GM19023 (cell line): ENCODE results near the gene B3GNT2.
"Not testable (repeated sequence)": the region's sequence is repeated elsewhere in the genome, so short reads cannot be mapped to it uniquely, and the experiment has no call there.

Experiments used
- ATAC-seq: cut with Tn5 transposase; IDR thresholded peaks from one replicate; pipeline ENCODE4 v1.9.1; 2021; ENCODE audit warnings: mild to moderate bottlenecking, moderate library complexity; ENCODE audit not compliant: unreplicated experiment

Gene B3GNT2

DNA sequence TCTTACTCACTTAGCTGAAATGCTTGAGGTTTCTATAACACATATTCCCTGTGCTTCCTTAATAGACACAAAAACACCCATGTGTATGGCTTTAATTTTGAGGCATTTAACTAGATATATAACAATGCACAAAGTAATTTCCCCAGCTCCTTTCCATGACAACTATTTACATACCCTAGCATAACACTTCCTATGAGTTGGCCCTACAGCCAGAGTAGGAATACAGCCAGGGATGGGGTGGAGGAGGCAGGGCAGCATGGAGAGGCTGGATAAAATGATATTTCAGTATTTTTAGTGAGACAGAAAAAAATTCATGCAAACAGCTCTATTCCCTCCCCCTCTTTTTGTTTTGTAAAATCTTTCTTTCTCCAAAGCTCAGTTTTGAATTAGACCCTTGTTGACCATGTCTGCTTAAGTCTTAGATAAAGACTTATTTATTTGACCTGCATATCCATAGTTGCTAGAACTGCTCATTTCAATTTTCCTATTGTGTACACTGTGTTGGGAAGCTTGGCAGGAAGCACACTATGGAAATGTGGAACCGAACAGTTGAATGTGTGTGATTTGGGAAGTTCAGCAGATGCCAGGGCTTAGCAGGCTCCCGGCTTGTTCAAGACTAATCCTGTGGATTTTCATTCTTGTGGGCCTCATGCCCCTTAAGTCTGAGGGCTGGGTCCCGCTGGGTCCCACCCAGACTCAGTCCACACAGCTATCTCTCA is 11.2 kb upstream of the B3GNT2 start:
- no peak for ATAC-seq

DNA sequence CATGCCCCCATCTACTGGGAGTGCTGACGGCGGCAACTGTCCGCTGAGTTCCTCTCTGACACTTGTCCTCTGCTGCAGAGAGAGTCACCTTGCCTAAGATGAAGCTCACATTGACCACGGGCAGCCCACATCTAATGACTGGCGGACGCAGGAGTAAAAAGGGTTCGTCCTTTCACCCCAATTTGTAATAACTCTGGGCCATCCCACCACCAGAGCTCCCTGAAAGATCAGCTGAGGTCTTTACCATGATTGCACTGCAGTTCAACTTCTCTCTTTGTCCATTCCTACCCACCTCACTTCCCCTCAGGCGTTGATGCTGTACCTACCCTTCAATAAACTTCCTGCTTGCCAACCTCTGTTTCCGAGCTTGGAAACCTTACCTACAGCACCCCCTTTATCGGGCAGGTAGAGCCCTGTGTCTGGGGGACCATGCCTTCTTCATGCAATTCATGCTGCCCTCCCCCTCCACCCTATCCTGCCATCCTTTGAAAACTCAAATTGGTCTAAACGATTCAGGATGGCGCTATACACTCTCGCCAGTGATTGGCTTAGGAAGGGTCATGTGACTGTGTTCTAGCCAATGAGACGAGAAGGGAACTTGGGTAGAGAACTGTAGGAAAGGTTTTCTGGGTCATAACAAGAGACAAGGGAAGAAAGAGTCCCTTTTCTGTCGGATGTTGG is 10.3 kb upstream of the B3GNT2 start:
- no peak for ATAC-seq

DNA sequence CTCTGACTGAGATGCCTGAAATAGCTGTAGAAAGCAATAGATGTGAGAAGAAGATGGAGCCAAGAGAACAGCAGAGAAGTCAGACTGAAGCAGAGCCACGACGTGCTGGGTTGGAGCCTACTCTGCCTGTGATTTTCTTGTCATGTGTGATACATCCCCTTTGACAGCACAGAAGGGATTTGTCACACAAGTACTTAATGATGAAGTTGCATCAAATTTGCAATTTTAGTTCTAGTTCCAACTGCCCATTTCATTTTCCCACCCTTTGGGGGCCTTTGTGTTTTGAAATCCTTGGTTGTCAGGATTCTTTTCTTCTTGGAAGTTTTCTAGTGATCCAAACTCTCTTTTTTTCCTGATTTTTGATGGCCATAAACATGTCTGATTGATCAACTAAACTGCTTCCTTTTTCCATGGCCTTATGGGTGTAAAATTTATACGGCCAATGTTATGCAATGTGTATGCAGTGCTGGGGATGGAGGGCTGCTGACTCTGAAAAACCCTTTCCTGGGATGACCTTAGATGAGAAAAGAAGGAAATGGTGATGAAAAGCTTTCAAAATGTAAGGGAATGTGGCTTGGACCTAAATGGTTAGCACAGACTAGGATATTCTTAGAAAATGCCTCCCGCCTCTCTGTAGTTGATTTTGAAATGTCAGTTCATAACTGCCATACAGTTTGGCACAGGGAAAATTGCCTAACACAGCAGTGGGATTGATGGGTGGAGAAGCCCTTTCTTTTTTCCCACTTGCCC is 9.6 kb upstream of the B3GNT2 start:
- ATAC-seq = no peak

DNA sequence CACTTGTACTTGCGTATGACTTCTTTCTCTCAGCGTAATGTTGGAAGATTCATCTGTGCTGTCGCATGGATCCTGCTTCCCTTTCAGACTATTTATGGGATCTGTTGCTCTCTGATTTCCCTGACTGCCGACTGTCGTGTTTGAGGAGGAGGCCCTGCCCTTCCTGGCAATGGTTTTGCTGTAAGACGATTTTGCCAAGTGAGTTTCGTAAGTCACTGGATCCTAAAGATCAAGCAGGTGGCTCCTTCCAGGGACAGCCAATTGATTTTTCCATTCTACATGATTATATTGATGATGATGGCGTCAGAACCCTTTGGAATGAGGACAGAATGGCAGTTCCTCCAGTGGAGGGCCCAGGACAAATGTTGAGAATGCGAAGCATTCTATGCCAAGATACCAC is 8.7 kb upstream of the B3GNT2 start:
- ATAC-seq = no peak

DNA sequence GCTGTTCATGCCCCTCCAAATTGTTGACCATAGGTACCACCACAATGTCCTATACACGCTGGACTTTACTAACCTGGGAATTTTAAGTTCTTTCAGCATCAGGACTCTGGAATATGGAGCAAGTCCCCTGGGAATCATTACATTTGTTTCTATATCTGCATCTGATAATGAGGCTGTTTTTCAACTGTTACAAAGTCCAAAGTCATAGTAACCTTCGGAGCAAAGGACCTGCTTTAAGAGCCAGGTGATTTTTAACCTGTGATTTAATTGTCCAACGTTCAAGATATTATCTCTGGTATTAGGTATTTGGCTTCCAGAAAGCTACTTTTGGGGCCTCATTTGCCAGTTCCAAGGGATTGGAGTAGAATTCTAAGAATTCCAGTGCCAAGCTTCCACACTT is 7.5 kb upstream of the B3GNT2 start:
- no peak for ATAC-seq

DNA sequence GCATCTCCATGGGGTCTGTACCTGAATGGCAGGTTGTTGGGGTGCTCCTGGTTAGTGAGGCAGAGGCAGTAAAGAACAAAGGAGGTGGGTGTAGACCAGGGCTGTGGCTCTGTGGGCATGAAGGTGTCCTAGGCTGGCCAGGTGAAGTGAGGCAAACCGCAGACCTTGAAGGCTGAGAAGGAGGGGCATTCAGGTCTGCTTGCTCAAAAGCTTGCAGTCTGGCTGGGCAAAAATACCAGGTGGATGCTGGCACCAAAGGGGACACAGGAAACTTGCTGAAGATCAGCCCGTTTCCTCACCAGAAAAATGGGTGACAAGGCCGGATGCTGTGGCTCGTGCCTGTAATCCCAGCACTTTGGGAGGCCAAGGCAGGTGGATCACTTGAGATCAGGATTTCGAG is 6.7 kb upstream of the B3GNT2 start:
- no peak for ATAC-seq

DNA sequence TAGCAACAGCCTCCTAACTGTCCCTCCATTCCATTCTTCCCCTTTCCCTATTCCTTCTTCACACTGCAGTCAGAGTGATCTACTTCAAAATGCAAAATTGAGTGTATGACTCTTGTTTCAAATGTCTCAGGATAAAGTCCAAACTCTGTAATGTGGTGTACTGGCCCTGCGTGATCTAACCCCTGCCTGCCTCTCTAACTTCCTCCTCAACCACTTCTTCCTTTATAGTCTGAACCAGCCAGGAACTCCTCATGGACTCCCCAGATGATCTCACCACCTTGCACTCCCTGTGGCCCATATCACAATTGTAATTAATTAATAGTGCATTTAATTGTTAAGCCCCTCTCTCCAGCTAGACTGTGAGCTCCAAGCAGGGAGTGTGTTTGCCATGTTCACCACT is 3.1 kb upstream of the B3GNT2 start:
- ATAC-seq = no peak

DNA sequence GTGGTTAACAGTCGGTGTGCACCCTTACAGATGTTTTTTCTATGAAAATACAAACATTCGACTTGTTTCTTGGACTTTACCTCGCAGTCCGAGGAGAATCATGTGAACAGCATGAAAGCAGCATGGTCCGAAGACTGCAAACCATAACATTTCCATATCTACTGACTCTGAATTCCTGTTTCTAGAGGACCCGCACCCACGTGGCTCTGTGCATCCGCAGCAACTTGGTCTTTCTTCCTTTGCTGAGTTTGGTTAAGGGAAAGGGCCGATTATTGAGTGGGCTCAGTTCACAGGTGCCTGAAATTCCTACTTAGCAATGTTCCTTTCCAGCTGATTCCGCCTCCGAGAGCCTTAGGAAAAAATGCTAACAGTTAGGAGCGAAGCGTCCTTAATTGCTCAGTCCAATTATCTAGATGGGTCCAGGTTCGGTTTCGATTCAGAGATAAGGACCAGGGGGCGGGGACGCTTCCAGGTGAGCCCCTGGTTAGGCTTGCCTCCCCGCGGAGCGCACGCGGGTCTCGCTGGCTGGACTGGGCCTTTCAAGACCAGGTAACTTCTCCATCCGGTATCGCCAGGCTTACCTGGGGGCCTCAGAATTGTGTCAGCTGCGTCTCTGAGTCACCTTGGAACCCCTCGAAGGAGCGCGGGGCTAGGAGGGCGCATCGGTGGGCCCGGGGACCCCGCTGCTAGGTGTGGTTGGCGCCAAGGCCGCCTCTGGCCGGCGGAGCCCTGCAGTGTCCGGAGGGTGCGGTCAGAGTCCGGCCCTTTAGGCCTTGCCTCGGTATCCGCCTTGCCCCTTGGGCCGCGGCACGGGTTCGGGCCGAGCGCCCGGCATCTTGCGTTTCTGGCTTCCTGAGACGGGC is 1.1 kb upstream of the B3GNT2 start:
- no peak for ATAC-seq

DNA sequence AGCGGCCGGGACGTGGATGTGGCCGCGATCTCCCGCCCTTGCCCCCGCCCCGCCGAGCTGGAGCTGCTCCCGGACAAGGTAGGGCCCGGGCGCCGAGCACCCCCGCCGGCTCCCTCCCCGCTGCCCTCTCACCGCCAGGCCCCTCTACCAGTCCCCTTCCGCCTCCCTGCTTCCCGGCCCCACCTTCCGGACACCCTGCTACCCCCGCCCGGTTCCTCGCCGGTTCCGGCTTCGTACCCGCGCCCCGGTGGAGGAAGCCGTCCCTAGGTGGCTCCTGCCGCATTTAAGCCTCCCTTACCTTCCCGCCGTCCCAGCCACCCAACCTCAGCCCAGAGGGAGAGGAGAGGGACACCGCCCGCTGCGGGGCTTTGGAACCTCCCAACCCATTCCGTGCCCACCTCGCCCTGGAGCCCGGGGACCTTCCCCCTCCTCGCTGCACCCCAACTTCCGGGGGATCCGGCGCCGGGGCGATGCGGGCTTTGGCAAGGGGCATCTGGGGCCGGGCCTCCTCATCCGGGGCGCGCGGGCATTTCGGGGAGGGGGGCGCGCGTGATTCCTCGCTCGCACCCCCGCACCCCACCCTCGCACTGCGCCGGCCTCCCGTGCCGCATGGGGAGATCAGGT is 475 bp downstream of the B3GNT2 start:
- ATAC-seq = peak; percentile 24

DNA sequence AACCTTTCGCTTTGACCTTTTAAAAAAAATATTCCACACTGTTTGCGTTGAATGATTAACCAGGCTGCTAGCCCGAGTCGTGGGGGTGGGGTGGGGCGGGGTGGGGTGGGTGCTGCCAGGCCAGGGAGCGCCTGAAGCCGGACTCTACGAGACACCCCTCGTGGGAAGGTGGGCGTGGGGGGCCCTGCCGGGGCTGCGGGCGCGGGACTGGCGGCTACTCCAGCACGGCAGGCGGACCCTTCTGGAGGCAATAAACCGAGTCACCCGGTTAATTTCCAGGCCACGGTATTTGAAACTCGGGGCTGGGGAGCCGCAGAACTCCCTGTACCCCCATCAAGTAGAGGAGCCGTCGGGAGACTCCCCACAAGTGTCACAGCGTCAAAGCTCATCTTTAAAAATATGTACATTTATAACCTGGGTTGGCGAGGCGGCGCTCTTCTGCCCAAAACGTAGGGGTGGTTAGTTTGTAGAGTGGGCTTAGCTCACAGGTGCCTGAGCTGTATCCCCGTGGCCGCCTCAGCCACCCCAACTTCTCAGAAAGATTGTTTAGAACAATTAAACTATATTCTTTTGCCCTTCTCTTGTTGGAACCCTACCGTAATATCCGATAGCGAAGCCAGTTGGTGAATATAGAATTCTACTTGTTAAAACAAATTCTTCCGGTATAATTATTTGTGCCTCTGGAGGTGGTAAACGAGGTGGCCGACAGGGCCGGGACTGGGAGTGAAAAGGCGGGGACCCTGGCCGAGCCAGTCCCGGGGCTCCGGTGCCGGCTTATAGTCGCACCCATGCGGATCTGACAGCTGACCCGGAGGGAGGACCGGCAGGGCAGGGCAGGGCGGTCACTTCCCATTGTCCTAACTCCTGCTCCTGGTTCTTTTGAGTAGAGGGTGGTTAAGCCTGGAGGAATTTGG is 1.4 kb downstream of the B3GNT2 start:
- no peak for ATAC-seq

DNA sequence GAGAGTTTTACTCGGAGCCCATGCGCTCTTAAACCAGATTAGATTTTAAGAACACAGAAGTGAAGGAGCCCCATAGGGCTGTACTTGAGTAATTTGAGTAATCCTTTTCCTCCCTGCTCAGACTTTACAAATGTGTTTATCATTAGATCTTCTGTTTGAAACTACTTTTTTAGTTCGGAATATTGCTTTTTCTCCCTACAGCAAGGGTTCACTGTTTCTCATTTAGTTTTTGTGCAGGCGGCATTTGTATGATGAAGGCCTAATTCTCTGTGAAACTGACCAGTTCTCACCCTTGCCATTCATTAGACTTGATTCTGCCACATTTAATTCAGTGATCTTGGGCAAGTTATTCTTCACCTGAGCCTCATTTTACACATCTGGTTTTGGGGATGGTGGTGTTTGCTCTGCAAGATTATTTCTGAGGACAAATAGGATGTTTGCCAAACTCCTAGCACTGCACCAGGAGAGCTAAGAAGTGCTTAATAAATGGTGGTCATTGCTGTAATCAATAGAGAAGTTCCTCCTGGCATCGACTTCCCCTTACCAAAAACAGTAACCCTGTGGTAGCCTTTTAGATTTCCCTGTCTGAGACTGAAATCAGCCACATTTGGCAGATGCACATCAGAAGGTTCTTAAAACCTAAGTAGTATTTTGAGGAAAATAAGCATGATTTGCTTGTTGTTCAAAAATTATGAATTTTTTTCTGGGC is 2.2 kb downstream of the B3GNT2 start:
- no peak for ATAC-seq

DNA sequence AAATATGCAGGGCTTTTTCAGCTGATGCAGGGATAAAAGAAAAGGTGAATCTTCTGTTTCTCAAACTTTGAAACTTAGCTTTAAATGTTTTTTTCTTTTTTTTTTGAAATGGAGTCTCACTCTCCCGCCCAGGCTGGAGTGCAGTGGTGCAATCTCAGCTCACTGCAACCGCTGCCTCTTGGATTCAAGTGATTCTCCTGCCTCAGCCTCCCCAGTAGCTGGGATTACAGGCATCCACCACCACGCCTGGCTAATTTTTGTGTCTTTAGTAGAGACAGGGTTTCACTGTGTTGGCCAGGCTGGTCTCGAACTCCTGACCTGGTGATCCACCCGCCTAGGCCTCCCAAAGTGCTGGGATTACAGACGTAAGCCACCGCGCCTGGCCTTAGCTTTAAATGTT is 2.9 kb downstream of the B3GNT2 start:
- ATAC-seq = not testable (repeated sequence)

DNA sequence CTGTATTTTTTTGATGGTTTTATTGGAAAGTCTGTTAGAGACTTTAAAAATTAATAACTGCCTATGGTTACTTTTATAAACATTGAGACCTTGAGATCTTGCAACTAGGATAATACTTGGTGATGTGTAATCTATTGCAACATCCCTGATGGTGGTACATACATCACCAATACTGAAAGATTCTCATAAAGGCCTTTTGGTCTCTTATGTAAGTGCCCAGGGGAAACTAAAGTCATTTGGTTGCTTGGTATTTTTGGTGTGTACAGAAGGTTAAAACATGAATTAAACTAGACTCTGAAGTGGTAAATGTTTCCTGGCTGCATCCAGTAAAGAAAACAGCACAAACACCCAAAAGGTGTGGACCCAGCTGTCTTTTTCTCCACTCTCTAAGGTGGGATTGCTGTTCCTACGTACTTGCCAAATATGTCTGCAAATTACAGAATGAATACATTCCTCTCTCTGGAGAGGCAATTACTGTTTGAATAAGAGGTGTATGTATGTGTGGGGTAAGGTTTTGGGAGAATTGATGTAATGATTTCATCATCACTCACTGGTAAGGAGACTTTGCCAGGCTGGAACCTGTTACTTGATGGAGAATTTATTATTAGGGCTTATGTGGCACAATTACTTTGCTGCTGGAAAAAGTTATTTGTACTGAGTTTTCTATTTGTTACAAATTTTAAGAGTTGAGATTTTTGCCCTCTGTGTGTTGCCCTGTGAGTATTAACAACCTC is 3.6 kb downstream of the B3GNT2 start:
- no peak for ATAC-seq

DNA sequence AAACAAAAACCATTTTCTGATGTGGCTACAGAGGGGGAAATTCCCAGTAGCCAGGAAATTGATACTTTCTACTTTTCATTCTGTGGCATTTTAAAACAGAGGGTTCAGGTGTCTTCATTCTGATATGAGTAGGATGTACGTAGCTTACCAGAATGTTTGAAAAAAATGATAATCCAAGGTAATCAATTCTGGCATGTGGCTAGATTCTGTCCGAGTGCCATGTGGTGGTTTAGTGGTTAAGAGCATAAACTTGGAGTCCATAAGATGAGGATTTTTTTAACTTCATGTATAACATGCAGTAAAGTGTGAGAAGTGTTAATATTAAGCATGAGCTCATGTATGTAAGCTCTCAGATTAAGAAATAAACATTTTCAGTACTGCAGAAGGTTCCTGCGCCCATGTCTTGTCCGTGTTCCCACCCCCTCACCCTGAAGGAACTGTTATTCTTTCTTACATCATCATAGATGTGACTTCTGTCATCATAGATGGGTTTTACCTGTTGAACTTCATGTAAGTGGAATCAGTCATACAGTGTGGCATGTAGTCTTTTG is 4.5 kb downstream of the B3GNT2 start:
- no peak for ATAC-seq

DNA sequence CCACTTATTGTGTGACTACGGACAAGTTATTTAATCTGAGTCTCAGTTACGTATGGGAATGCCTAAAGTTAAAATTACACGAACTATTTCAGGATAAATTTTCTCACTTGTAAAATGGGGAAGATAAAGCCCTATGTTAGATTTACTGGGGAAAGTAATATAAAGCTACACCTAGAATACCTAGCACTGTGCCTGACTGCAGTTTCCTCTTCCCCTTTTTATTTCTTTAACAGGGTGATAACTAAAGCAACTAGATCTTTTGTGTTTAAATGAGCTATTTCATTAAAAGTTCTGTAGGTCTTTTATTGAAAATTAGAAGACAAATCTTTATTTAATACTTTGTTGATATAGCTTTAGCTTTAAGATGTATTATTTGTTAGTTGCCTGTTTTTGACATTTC is 5.0 kb downstream of the B3GNT2 start:
- no peak for ATAC-seq

DNA sequence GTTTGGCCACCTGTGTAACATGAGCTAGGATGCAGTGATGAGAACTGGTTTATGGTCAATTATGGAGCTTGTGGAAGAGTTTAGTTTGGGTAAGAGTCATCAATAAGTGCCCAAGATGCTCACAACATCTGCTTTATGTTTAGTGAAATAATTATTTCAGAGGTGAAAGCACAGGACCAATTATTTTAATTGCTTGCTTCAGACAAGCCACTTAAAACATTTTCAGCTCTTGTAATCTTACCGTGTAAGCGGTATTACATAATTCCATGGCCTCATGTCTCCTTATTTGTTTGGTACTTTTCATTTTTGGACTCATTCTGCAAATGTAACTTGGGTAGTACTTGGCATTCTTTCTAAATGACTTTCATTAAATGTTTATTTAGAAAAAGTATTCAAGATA is 5.4 kb downstream of the B3GNT2 start:
- no peak for ATAC-seq

DNA sequence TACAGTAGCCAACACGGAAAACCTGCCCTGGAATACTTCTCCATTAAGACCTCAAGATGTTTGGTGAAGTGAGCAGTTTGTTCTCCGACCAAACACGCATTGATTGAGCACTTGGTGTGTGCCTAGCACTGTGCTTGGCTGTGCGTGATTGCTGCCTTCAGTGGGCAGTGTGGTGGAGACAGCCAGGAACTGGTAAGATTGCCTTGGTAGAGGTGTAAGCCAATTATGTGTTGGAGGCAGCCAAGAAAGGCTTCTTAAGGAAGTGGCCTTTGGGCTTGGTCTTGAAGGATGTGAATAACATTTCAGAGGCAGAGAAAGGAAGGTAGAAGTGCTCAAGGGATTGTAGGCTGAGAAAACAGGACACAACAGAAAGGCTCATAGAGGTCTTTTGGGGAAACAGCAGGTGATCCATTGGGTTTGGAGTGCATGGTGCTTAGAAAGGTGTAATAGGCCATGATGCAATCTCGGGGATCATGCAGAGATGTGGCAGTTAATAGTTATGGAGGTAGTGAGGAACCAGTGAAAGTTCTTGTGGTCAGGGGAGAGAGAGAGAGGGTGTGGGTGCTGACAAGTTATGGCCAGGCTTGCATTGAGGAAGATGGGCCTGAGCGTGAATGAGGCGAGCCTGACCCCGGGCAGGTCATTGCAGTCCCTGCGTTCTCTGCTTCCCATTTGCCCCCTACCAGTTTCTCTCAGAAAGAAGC is 6.3 kb downstream of the B3GNT2 start:
- peak; percentile 47 for ATAC-seq
